T-helper 1 cell treated with Interleukin-12 subunit alpha and Interleukin-12 subunit beta and Interleukin-4 antibody, amounts not matched to agents 30 μg/mL and 1 μg/mL, for 36 hours (primary cell): ENCODE results near the gene EPC1.
"Not testable (repeated sequence)": the region's sequence is repeated elsewhere in the genome, so short reads cannot be mapped to it uniquely, and the experiment has no call there.

ENCODE experiments used
- H3K27ac Mint-ChIP-seq: one replicate; pipeline ENCODE4 v1.8.0; 2021; ENCODE audit warnings: mild to moderate bottlenecking, mixed read lengths
- H3K27me3 Mint-ChIP-seq: one replicate; pipeline ENCODE4 v1.8.0; 2021; ENCODE audit warnings: low read depth, mixed read lengths
- H3K36me3 Mint-ChIP-seq: one replicate; pipeline ENCODE4 v1.8.0; 2021; ENCODE audit warnings: low read depth, mixed read lengths
- H3K4me1 Mint-ChIP-seq: one replicate; pipeline ENCODE4 v1.8.0; 2021; ENCODE audit warnings: low read depth, mixed read lengths
- H3K4me3 Mint-ChIP-seq: one replicate; pipeline ENCODE4 v1.8.0; 2021; ENCODE audit warnings: mild to moderate bottlenecking, moderate library complexity, mixed read lengths
- H3K9me3 Mint-ChIP-seq: one replicate; pipeline ENCODE4 v1.8.0; 2021; ENCODE audit warnings: mixed read lengths

EPC1 gene

GRCh38 chr10:32377458-32378259 lies 30.7 kb upstream of the EPC1 start:
- peaks cover 19% of the 10 kb centered on the region for H3K4me1 Mint-ChIP-seq
- no peaks in the 10 kb centered on the region for H3K9me3 Mint-ChIP-seq
- no peak overlapping the region for H3K27ac Mint-ChIP-seq
- H3K4me3 Mint-ChIP-seq: no peak overlapping the region
- H3K27me3 Mint-ChIP-seq: no peaks in the 10 kb centered on the region
- no peaks in the 10 kb centered on the region for H3K36me3 Mint-ChIP-seq

GRCh38 chr10:32376771-32377170 lies 29.8 kb upstream of the EPC1 start:
- Mint-ChIP-seq H3K27me3 (no peaks in the 10 kb centered on the region), H3K4me3 (peak overlapping the region; percentile 83), H3K9me3 (no peaks in the 10 kb centered on the region), H3K4me1 (peaks cover 22% of the 10 kb centered on the region), H3K36me3 (peaks cover 5% of the 10 kb centered on the region), H3K27ac (peak overlapping the region; percentile 84)

- Mint-ChIP-seq H3K36me3 (peaks cover 5% of the 10 kb centered on the region), H3K9me3 (no peaks in the 10 kb centered on the region), H3K4me1 (peaks cover 18% of the 10 kb centered on the region), H3K27ac (no peak overlapping the region), H3K27me3 (no peaks in the 10 kb centered on the region), H3K4me3 (peak overlapping the region; percentile 83)
Observed at GRCh38 chr10:32376097-32376496, 29.1 kb upstream of the EPC1 start.

- H3K4me1 Mint-ChIP-seq: peaks cover 16% of the 10 kb centered on the region
- H3K9me3 Mint-ChIP-seq: no peaks in the 10 kb centered on the region
- H3K27ac Mint-ChIP-seq: no peak overlapping the region
- H3K4me3 Mint-ChIP-seq: no peak overlapping the region
- H3K36me3 Mint-ChIP-seq: peaks cover 5% of the 10 kb centered on the region
- no peaks in the 10 kb centered on the region for H3K27me3 Mint-ChIP-seq
Observed at GRCh38 chr10:32375631-32376030, 28.7 kb upstream of the EPC1 start.

- H3K4me1 Mint-ChIP-seq: peaks cover 16% of the 10 kb centered on the region
- no peak overlapping the region for H3K4me3 Mint-ChIP-seq
- no peak overlapping the region for H3K27ac Mint-ChIP-seq
- no peaks in the 10 kb centered on the region for H3K27me3 Mint-ChIP-seq
- no peaks in the 10 kb centered on the region for H3K9me3 Mint-ChIP-seq
- peaks cover 5% of the 10 kb centered on the region for H3K36me3 Mint-ChIP-seq
Observed at GRCh38 chr10:32374605-32375004, 27.6 kb upstream of the EPC1 start.

- H3K27ac Mint-ChIP-seq: no peak overlapping the region
- peaks cover 5% of the 10 kb centered on the region for H3K36me3 Mint-ChIP-seq
- H3K4me3 Mint-ChIP-seq: no peak overlapping the region
- no peaks in the 10 kb centered on the region for H3K27me3 Mint-ChIP-seq
- peaks cover 16% of the 10 kb centered on the region for H3K4me1 Mint-ChIP-seq
- no peaks in the 10 kb centered on the region for H3K9me3 Mint-ChIP-seq
Observed at GRCh38 chr10:32373496-32373895, 26.5 kb upstream of the EPC1 start.

GRCh38 chr10:32373031-32373430 lies 26.1 kb upstream of the EPC1 start:
- Mint-ChIP-seq H3K27ac (no peak overlapping the region), H3K36me3 (peaks cover 5% of the 10 kb centered on the region), H3K27me3 (no peaks in the 10 kb centered on the region), H3K4me3 (no peak overlapping the region), H3K9me3 (no peaks in the 10 kb centered on the region), H3K4me1 (peaks cover 19% of the 10 kb centered on the region)

GRCh38 chr10:32372000-32372875 lies 25.3 kb upstream of the EPC1 start:
- H3K4me3 Mint-ChIP-seq: no peak overlapping the region
- H3K36me3 Mint-ChIP-seq: peaks cover 5% of the 10 kb centered on the region
- no peak overlapping the region for H3K27ac Mint-ChIP-seq
- H3K4me1 Mint-ChIP-seq: peaks cover 23% of the 10 kb centered on the region
- no peaks in the 10 kb centered on the region for H3K27me3 Mint-ChIP-seq
- H3K9me3 Mint-ChIP-seq: no peaks in the 10 kb centered on the region

- Mint-ChIP-seq H3K4me1 (peaks cover 25% of the 10 kb centered on the region), H3K36me3 (peaks cover 5% of the 10 kb centered on the region), H3K4me3 (no peak overlapping the region), H3K9me3 (no peaks in the 10 kb centered on the region), H3K27ac (no peak overlapping the region), H3K27me3 (no peaks in the 10 kb centered on the region)
Observed at GRCh38 chr10:32371101-32371500, 24.1 kb upstream of the EPC1 start.

- Mint-ChIP-seq H3K9me3 (no peaks in the 10 kb centered on the region), H3K27me3 (no peaks in the 10 kb centered on the region), H3K36me3 (peaks cover 5% of the 10 kb centered on the region), H3K27ac (peak overlapping the region; percentile 34), H3K4me1 (peaks cover 24% of the 10 kb centered on the region), H3K4me3 (peak overlapping the region; percentile 26)
Observed at GRCh38 chr10:32367793-32368453, 21.0 kb upstream of the EPC1 start.

GRCh38 chr10:32366588-32366987 lies 19.6 kb upstream of the EPC1 start:
- peak overlapping the region; percentile 11 for H3K27ac Mint-ChIP-seq
- H3K36me3 Mint-ChIP-seq: no peaks in the 10 kb centered on the region
- H3K4me3 Mint-ChIP-seq: no peak overlapping the region
- no peaks in the 10 kb centered on the region for H3K27me3 Mint-ChIP-seq
- no peaks in the 10 kb centered on the region for H3K9me3 Mint-ChIP-seq
- H3K4me1 Mint-ChIP-seq: peaks cover 30% of the 10 kb centered on the region

- H3K27ac Mint-ChIP-seq: peak overlapping the region; percentile 12
- peak overlapping the region; percentile 29 for H3K4me3 Mint-ChIP-seq
- peaks cover 35% of the 10 kb centered on the region for H3K4me1 Mint-ChIP-seq
Observed at GRCh38 chr10:32366111-32366510, 19.2 kb upstream of the EPC1 start.

GRCh38 chr10:32365404-32365803 lies 18.4 kb upstream of the EPC1 start:
- Mint-ChIP-seq H3K4me1 (peaks cover 40% of the 10 kb centered on the region), H3K4me3 (peak overlapping the region; percentile 56), H3K27ac (peak overlapping the region; percentile 53)
- H3K36me3 Mint-ChIP-seq, H3K9me3 Mint-ChIP-seq, H3K27me3 Mint-ChIP-seq: not testable (repeated sequence)

More at GRCh38 chr10:32366111-32366510, 19.2 kb upstream of the EPC1 start:
- Mint-ChIP-seq H3K27me3 (no peaks in the 10 kb centered on the region), H3K36me3 (peaks cover 2% of the 10 kb centered on the region), H3K9me3 (no peaks in the 10 kb centered on the region)

GRCh38 chr10:32362571-32362970 lies 15.6 kb upstream of the EPC1 start:
- peaks cover 6% of the 10 kb centered on the region for H3K9me3 Mint-ChIP-seq
- peaks cover 11% of the 10 kb centered on the region for H3K36me3 Mint-ChIP-seq
- H3K4me3 Mint-ChIP-seq: no peak overlapping the region
- peaks cover 41% of the 10 kb centered on the region for H3K4me1 Mint-ChIP-seq
- H3K27me3 Mint-ChIP-seq: no peaks in the 10 kb centered on the region
- H3K27ac Mint-ChIP-seq: no peak overlapping the region
